ENCODE results near the gene SAT1. TPM values are rescaled to one million over a fixed set of nuclear protein-coding genes. Genes with fewer than 3 reads are reported as not detected.
"Not testable (repeated sequence)": the region's sequence is repeated elsewhere in the genome, so short reads cannot be mapped to it uniquely, and the experiment has no call there.

SAT1 gene
- 26.0 and 31.9 TPM in 2 replicates for total RNA-seq (2014; rRNA removed; shearing (Covaris generic))
- polyA plus RNA-seq (2015; cell fraction: cytosol; rRNA removed) = 37.7 and 49.4 TPM in 2 replicates
- 297 and 329 TPM in 2 replicates for polyA plus RNA-seq (2015; cell fraction: nucleus; rRNA removed)

DNA sequence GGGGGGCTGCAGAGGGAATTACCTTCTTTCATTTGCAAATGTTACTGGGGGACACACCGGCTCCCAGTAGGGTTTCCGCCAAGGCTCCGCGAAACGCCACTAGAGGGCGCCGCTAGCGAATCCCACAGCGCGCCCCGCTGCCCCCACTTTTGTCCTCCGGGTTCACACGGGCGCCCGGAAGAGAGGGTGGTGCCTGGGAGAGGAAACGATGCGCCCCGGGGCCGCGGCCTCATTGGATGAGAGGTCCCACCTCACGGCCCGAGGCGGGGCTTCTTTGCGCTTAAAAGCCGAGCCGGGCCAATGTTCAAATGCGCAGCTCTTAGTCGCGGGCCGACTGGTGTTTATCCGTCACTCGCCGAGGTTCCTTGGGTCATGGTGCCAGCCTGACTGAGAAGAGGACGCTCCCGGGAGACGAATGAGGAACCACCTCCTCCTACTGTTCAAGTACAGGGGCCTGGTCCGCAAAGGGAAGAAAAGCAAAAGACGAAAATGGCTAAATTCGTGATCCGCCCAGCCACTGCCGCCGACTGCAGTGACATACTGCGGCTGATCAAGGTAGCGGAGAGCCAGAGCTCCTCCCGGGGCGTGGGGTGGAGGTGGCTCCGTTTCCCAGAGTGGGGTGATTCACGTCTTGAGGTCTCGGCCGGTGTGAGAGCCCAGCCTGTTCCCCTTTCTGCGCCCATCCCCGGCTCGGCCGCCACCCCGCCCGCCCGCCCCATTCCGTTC lies at the start of gene SAT1:
Gene SAT1 (plus strand): TSS at position 311 of the 726 bp plus-strand sequence. CDS start 179 bp downstream, at position 490.
- DNase-seq (ENCODE audit: low read depth) = peak; percentile 92

DNA sequence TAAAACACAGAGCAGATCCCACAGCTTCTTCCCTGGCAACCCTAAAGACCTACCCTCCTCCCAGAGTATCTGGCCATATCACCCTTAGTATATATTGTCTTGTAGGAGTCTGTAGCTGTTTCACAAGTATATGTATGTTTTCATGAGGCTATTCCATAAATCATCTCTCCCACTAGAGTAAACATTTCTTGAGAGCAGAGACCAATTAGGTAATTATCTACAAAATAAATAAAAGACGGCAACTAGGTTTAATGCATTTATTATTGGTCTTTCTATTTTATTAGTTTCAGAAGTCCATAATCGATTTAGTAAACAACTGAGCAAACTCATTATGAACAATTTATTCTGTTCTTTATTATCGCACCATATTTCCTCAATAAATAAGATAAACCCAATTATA lies 46.9 kb upstream of the SAT1 start:
- DNase-seq (ENCODE audit: low read depth) = no peak

DNA sequence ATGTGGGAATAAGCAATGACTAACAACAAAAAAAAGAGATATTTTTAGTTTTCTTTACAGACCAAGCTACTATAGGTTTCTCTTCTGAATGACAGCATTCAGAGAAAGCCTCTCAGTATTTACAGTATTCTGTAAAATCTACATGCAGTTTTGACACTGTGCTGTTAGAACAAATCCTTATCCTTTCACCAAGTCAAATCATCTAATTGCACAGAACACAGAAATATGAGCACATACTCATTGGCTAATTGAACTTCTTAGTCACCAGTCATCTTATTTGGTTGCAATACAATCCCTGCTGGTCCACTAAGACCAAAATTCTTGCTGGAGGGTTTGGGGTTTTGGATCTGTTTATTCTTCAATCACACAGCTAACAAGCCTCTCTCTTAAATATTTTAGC lies 45.6 kb upstream of the SAT1 start:
- DNase-seq (ENCODE audit: low read depth) = no peak

DNA sequence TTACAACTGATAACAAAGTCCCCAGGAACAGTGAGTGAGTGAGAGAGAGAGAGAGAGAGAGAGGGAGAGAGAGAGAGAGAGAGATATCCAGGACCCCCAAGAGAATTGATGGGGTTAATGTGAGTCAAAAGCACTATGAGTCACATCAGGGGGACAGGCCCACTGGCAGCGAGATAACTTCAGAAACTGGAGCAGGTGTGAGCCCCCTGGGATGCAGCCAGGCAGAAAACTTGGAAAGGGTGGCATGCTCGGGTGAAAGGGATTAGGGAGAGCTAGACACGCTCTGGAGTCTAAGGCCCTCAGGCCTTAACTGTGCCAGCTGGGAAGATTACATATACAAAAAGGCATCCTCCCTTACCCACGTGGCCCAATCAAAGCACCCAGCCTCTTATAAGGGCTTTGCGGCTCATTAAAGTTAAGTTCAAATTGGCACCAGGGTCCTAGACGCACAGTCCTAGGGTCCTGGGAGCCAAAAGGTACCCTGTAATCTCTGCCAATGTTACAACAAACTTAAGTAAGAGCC lies 40.7 kb upstream of the SAT1 start:
- DNase-seq (ENCODE audit: low read depth) = peak; percentile 72

DNA sequence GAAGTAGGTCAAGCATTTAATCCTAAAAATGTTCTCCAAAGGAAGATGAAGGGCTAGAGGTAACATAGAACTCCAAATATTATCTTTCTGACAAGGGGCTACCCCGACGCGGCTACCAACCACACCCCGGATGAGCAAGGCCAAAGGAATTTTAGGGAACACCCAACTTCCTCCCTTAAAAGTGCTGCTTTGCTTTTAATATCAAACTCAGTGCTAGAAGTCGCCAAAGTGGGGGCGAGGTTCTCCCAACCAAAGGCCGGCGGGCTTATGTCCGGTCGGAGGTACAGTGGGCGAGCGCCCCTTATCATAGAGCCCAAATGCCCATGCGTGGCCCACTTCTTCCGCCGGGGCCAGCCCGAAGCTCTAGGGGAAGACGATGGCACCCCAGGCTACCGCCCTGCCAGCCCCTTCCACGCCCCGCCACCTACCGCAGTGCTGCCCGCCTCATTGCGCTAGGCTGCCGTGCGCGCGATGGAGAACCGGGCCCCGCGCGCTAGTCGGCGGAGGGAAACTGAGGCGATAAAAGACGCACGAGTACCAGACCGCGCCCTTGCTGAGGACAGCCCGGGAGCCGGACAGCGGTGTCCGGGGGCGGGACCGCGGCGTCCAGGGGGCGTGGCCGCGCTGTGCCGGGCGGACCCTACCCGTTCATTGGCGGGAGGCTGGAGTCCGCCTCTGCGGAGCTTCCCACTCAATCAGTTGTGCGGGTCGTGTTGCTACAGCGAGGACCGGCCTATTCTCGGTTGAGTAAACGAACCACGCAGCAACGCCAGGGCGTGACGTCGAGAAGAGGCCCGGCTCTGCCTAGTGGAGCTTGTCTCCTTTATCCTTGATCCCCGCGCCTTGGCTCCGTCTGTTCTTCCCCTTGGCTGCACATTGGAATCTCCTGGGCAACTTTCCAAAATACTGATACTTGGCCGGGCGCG lies 40.0 kb upstream of the SAT1 start, which contains the start of gene ACOT9:
Gene ACOT9 (minus strand): TSS at position 580 of the 926 bp plus-strand sequence. CDS start 132 bp downstream, at position 448.
- peak; percentile 93 for DNase-seq (ENCODE audit: low read depth)

GRCh38 chrX:23743623-23743971 lies 39.4 kb upstream of the SAT1 start:
- not testable (repeated sequence) for DNase-seq (ENCODE audit: low read depth)

GRCh38 chrX:23745786-23746185 lies 37.2 kb upstream of the SAT1 start:
- DNase-seq (ENCODE audit: low read depth) = no peak

- DNase-seq (ENCODE audit: low read depth) = no peak
Observed at GRCh38 chrX:23749129-23749528, 33.8 kb upstream of the SAT1 start.

- DNase-seq (ENCODE audit: low read depth) = no peak
Observed at GRCh38 chrX:23749576-23749975, 33.4 kb upstream of the SAT1 start.

- DNase-seq (ENCODE audit: low read depth) = peak; percentile 4
Observed at GRCh38 chrX:23752740-23753415, 30.1 kb upstream of the SAT1 start.

- DNase-seq (ENCODE audit: low read depth) = no peak
Observed at GRCh38 chrX:23754664-23755063, 28.3 kb upstream of the SAT1 start.

GRCh38 chrX:23756165-23756564 lies 26.8 kb upstream of the SAT1 start:
- peak; percentile 5 for DNase-seq (ENCODE audit: low read depth)

DNA sequence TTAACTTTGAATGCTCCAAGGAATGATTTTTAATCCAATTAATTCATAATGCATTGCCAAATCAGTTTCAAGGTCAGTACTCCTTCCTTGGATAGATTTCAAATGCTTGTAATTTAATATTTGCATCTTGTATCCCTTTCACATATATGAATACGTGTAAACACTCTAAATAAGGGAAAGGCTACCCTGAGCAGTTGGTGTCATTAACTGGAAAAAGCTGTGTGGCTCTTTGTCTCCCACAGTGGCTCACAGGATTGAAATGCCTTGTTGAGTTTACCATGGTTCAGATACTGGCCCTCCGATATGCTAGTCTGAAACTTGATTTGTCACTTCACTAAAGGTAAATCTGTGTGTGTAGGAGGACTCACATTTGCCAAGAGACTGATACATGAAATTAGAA lies 23.2 kb upstream of the SAT1 start:
- DNase-seq (ENCODE audit: low read depth) = no peak

DNA sequence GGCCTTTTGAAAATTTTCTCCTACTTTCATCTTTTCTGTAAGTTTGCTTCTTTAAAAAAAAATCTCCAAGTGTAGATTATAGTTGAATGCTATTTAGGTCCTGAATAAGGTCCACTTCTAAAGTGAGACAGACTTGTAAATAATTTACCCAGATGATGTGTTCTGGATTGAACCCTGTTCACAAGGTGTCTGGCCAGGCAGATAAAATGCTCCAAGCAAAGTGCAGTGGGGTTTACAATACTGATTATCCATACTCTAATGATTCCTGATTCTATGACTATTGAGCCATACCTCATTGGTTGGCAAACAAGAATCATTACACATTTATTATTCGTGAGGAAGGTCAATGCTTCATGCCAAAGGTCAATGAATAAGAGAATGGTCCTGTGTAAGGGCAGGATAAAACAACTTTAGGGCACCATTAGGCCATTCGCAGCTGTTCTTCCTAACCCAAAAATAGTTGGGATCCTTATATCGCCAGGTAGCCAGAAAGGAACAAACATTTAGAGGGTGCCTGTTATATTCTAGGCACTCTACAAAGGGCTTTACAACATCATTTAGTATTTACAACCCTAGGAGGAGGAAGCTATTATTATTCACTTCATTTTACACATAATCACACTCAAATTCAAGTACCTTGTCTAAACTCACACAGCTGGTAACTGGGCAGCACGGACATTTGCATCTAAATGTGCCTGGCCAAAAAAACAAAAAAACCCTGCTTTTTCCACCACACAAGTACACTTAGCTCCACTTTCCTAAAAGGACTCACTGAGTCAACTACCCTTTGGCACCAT lies 18.6 kb upstream of the SAT1 start:
- no peak for DNase-seq (ENCODE audit: low read depth)

DNA sequence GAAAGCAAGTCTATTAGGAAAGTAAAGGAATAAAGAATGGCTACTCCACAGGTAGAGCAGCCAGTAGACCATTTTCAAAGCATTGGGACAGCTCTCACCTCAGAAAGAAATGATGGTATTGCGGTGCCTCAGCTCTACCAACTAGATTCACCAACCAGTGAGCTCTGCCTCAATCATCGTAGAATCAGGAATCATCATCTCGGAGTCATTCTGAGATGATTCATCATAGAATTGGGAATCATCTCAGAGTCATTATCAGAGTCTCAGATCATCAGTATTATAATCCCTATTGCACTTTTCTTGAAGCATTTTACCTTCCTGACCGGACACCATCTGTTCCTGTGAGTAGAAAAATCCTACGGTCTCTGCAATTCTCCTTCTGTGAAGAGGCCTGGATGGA lies 17.5 kb upstream of the SAT1 start:
- DNase-seq (ENCODE audit: low read depth) = peak; percentile 35

- no peak for DNase-seq (ENCODE audit: low read depth)
Observed at GRCh38 chrX:23765868-23766267, 17.1 kb upstream of the SAT1 start.

DNA sequence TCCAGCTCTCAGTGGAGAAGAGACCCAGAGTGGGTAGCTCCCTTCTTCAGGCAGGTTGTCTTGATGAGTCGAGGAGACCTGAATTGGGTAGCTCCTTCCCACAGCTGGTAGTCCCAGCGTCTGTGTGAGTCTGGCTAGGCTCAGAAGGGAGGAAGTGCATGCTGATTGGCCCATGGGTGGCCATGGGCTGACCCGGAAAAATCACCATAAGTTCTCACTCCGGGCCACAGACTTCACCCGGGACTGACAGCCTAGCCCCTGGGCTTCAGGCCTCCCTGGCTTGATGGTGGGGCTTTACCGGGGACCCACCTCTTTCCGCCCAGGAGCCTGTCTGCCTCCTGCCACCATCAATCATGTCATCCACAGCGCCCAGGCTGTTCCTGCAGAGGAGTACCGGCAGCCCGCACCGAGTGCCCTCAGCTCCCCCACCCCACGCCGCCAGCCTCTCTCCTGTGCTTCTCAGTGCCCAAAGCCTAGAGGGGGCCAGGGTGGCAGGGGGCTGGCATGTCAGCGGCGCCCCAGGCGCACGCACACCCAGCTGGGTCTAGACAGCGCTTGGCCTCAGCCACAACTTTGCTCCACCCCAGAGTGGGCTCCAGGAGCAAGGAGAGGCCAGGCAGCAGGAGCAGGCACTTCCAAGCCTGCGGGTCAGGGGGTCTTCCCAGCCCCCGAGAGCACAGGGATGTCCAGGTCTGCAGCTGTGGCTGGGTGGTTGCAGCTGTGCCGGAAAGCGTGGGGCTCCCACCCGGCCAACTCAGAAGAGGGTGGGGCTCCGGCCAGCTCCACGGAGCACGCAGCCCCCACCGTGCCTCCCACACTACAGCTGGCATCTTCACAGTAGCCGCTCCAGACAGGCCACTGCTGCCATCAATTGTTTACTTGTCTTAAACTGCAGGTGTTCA lies 16.1 kb upstream of the SAT1 start:
- no peak for DNase-seq (ENCODE audit: low read depth)

GRCh38 chrX:23770142-23770541 lies 12.8 kb upstream of the SAT1 start:
- no peak for DNase-seq (ENCODE audit: low read depth)

- not testable (repeated sequence) for DNase-seq (ENCODE audit: low read depth)
Observed at GRCh38 chrX:23771086-23771485, 11.9 kb upstream of the SAT1 start.
